Measurements from ENCODE around the gene C1QTNF2.

The C1QTNF2 gene, protein sequence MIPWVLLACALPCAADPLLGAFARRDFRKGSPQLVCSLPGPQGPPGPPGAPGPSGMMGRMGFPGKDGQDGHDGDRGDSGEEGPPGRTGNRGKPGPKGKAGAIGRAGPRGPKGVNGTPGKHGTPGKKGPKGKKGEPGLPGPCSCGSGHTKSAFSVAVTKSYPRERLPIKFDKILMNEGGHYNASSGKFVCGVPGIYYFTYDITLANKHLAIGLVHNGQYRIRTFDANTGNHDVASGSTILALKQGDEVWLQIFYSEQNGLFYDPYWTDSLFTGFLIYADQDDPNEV

DNA sequence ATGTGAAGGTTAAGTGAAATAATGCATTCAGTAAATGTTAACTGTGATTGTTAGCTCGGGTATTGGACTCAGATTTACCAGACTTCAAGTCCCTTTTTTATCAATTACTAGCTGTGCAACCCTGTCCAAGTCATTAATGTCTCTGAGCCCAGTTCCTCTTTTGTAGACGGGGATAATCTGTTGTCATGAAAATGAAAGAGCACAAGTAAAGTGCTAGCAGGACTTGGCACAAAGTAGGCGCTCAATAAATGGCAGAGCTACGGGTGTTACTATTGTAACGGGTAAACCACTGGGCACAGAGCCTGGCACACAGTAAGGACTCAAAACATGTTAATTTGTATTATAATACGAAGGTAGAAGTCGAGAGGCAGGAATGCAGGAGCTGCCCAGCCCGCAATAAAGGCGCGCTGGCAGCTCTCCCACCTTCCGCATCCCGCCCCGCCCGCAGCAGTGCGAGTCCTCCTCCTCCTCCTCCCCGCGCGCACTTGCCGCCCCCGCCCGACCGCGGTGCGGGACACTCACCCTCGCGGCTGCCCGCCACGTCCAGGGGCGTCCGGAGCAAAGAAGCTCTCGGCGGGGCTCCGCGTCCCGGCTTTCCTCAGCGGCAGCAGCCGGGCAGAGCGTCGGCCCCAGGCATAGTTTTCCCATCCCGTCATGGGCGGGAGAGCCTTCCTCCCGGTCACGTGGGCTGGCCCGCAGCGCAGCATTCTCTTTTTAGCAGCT, at the start of gene C1QTNF2:
Gene C1QTNF2 (minus strand): TSS at position 637 of the 723 bp plus-strand sequence. CDS start 15,615 bp downstream, outside the sequence.
- DNase-seq: no peak

DNA sequence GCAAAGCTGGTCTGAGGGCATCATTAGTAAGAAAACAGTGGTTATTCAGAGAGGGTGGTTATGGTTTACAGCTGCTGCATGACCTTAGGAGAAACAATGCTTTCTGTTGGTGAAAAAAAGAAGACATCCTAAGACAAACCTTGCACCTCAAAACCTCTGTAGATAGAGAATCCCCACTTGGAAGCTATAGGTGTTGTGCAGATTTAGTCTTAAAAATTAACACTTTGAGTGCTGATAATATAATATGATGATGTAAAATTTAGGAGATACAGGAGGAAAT, 49.8 kb upstream of the C1QTNF2 start:
- DNase-seq: no peak

DNA sequence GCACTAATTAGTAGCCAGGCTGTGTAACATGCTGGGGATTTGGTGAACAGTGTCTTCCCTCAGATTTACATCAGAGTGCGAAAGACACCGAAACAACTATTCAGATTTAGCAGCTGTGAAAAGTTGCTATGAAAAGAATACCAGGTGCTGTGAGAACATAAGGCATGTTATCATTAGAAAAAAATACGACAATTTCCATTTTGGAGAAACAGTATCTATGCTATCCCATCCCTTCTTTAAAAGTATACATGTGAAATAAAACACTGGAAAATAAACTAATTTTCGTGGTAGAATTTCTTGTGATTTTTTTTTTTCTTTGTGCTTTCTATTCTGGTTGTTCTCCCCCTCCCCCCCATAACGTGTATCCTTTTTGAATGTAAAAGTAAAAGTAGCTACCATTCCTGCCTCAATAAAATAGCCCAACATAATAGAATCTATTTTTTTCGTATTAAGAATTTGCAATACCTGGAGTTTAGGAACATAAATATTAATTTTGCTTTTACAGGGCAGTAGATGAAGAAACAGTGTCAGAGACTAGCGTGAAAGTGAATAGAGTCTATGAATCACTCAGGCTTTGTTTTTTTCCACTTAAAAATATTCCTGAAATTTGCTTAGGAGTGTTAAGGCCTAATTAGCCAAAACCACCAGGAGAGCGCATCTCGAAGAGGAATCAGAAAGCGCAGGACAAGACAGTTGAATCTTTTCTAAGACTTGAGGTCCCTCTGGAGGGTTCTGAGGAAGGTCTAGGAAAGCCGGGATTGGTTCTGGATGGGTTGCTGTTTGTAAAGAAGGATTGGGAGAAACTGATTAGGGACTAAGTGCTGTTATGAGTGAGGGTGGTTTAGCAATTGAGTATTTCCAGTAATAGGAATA, 49.3 kb upstream of the C1QTNF2 start:
- no peak for DNase-seq

DNA sequence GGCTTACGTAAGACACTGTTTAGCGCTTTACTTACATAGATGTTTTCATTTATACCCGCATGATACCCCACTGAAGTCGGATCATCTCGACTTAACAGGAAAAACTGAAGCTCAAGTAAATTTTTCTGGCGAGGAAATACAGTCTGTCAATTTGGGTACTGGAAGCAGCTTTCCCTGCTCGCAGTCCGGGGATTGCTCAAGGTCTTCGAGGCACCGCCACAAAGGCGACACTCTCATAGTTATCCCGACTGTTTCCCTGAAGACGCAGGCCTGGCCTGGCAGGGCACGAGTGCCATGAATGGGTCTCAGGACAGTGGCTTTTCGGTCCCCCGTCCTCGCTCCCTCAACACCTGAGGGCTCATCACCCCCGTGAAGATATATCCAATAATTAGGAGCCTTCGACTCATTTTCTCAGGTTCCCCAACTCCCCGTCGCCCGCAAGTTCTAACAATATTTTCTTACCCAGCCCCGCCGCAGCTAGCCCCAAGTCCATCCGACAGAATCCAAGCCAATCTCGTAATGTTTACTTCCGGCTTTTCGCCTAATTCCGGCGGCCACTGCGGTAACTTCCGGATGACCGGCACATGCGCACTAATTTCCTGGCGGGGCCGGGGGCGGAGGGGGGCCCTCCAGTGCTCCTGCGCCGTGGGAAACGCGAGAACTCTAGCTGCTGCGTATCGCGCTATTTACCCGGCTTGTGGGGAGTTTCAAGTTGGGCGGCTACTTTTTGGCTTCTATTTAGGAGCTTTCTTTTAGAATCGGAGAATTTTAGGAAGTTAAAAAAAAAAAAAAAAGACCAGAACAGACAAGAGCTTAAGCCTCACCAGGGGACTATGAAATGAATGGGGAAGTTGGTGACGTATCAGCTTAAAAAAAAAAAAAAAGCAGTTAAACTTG, 48.4 kb upstream of the C1QTNF2 start, which contains the start of gene SLU7:
Gene SLU7 (minus strand): TSS at position 521 of the 897 bp plus-strand sequence. CDS start 3,787 bp downstream, outside the sequence.
- peak; percentile 87 for DNase-seq

DNA sequence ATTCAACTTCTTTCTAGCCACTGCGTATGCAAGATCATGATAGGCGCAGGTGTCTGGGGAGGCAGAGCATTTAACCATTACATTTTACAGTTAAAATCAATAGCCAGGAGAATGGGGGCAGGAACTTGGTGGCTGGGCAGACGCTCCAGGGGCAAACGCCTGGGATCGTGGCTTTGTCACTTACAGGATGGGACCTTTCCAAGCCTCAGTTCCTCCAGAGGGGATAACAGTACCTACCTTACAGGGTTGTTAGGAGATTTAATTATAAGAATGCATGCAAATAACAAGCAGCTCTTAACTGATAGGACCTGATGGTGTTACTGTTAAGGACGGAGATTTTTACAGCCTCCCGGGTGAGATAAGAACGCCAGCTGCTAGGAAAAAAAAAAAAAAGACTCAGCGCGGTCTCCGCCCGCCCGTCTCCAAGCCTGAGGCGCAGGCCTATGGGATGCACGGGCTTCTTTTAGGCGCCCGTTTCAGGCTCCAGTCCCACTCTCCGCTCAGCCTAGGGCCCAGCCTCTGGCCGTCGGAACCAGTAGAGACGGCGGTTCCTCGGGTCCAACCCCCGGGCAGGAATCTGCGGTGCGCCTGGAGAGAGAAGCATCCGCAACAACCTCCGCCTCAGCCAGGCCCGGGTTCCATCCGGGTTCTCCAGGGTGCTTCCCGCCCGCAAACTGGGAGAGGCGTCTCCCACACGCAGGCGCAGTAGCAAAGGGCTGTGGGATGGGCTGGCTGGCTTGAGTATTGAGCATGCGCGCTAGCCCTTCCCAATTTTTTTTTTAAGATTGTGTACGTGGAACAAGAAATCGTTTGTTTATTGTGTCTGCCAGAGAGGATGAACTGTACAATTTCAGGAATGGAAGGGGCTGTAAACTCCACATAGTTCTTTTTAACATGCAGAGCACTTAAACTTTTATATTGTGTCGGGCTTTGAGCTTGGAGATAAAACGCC, 29.3 kb upstream of the C1QTNF2 start, which contains the start of gene FAM200C:
Gene FAM200C (minus strand): TSS at position 653 of the 952 bp plus-strand sequence. CDS start 4,564 bp downstream, outside the sequence.
- peak; percentile 36 for DNase-seq

DNA sequence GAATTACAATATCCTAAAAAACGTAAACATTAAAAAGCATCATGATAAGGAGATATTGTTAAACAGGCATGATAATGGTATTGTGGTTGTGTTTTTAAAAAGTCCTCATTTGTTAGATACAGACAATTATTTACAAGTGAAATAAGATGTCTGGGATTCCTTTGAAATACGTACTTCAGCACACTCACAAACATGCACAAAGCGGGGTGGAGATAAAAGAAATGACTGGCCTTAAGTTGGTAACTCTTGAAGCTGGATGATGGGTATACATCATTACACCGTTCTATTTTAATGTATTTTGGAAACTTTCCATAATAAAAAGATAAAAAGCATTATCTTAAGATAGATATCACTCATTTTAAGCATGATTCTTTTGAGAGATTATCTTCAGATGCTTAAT, 28.4 kb upstream of the C1QTNF2 start:
- DNase-seq: no peak

DNA sequence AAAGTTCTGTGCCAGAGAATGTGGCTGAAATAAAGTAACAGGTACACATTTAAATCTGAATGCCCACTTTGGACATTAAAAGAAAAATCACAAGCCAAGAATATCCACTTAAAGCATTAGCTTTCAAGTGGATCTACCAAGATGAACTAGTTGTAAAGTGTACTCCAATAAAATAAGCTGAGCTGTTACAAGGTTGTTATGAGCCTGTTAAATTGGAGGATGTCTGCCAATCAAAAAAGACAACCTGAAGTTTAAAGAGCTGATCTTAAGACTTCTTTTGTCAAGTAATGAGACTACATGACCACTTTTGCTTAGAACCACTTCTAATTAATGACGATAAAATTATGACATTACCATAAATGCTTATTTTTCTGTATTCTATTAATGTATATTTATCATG, 27.1 kb upstream of the C1QTNF2 start:
- no peak for DNase-seq

DNA sequence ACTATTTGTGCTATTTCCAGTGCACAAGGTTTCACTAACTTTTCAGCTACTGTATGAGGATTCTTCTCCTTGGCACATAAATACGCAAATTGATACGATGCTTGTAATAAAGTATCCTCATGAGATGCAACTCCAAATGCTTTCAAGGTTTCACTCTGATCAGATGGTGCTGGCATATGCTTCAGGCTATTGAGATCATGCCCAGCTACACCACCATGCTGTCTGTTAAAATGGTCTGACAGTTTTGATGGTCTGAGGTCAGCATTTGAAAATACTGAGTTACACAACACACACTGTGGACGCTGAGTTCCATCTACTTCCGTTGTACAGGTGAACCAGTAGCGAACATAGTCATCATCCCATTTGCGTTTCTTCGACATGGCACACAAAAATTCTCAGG, 24.7 kb upstream of the C1QTNF2 start:
- no peak for DNase-seq

DNA sequence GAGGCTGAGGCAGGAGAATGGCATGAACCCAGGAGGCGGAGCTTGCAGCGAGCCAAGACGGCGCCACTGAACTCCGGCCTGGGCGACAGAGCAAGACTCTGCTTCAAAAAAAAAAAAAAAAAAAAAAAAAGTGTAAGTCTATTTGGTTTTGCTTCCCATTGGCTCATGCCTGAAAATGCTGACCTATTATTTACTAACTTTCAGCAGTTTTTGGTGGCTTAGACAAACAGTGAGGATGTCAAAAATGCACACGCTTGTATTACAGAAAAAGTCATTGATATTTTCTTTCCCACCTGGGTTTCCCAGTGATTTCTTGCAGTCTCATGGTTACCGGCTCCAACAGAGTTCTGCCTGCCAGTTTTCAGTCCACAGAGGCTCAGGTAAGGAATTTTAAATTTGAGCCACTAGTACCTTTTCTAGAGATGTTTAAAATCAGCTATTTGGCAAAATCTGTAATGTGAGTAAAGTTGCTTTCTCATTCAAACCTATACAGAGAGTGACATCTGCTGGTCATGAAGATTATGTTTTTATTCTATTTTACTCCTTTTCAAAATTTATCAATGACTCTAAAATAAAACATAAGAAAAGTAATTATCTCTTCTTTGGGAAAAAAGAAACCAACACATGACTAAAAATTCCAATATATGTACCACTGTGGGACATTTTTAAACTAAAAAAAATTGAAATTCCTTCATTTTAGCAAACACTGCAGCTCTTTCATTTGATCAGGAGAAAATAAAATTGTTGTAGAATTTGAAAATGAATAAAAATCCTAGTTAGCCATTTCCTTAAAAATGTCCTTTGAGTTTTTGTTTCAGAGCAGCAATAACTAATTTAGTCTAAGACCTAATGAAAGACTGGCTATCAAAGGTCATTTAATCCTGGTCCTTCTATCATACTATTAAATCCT, 20.6 kb upstream of the C1QTNF2 start:
- DNase-seq: no peak

DNA sequence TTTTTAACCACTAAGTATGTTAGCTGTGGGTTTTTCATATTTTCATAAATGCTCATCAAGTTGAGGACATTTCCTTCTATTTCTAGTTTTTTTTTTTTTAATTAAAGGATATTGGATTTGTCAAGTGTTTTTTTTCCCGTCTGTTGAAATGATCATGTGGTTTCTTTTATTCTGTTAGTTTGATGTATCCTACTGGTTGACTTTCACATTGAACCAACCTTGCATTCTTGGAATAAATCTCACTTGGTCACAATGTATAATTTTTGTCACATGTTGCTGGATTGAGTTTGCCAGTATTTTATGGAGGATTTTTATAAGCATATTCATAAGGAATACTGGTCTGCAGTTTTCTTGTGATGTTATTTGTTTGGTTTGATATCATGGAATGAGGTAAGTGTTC, 17.0 kb upstream of the C1QTNF2 start:
- DNase-seq: no peak

DNA sequence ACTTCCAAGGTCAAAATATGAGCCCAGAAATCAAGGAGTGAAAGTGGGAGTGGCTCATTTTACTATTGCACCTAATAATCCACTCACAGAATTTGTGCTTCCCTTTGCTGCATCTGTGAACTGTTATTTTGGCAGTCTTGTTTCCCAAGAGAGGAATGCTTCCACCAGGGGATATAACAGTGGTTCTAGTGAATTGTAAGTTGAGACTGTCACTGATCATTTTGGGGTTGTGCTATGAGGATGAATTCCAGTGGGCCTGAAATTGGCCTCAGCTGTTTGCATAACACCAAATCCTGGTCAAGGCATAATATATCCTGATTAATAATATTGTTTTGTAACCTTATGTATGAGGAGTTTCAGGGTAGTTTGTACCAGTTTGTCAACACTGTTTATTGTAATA, 15.1 kb upstream of the C1QTNF2 start:
- DNase-seq: no peak

DNA sequence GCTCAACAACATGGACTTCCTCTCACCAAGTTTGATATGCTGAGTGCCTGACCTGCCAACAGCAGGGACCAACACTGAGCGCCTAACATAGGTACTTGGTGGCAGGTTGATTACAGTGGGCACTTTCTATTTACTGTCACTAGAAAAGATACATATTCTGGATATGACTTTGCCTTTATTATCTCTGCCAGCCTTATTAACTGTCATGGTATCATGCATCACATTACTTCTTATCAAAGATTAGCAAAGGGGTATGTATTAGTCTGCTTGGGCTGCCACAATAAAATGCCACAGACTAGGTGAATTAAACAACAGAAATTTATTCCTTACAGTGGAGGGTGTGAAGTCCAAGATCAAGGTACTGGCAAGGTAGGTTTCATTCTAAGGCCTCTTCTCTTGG, 14.3 kb upstream of the C1QTNF2 start:
- no peak for DNase-seq

DNA sequence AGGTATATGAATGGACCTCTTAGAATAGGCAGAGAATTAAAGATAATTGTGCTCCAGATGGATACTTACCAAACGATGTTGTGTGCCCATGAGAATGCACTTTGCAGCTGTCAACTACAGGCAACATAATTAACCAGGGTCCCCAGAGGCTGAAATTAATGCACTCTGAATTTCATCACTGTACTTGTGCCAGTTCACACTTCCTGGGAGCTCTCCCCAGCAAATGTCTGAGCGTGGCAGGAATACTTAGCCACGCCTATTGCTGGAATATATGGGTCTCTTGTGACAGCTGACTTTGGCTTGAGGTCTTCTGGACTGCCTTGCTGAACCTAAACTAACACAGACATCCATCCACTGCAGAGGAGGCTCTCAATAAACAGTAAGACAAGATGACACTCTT, 11.9 kb upstream of the C1QTNF2 start:
- DNase-seq: no peak

DNA sequence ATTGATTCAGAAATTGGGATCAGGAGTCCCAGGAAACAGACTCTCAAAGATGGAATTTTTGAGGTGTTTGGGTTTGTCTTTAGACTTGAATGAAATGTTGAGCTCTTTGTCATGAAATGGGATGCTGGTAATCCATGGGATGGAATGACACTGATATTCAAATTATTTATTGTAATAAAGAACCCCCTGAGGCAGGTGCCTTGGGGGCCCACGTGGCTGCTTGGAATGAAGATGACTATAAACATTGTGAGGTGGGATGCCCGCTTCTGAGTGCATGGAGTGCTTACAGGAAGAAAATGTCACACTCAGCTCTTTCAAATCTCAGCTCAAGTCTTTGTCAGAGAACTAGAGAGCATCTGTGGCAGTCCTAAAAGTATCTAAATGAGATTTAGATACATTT, 9.6 kb upstream of the C1QTNF2 start:
- no peak for DNase-seq

DNA sequence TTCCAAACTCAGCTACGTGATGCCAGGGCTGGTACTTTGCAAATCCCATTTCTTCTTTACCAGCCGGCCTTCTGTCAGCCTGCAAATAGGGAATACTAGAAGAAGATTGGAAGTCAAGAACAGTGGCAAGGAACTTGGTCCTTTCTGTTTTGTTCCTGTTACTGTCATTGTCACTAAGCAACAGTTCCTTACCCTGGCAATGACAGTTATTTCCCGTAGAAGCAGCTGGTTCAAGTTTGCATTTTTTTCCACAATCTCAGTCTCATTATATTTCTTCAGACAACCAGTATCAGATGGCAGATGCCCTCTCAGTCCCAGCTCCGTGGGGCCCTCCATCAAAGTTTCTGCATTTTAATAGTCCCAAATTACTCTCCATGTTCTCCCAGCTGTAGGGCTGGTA, 9.1 kb upstream of the C1QTNF2 start:
- no peak for DNase-seq

DNA sequence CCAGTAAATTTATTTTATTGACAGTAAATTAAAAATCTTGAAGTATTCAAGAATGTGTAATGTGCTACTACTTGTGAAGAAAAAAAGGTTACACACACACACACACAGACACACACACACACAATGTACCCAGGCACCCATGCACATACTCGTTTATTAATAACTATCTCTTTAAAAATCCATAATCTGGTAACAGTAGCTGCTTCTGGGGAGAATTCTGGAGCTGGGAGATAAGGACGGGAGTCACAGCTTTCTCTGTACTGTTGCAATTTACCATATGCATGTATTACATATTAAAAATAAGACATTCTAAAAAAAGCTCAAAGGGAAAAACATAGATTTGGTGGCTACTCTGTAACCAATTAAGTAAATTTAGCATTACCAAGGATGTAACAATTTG, 7.9 kb upstream of the C1QTNF2 start:
- no peak for DNase-seq

DNA sequence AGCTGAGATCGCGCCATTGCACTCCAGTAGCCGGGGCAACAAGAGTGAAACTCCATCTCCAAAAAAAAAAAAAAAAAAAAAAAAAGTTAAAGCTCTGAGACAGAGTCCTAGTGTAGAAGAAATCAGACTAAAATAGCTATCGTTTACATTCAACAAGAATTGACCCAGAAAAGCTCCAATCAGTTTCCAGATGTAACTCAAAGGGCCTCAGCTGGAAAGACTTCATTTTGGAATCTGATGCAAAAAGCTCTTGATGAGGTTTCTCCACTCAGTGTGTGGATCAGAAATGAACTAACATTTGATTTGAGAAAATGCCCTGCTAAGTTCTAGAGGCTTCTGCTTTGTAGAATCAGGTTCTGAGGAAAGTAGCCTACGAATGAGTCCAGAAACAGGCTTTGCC, 7.2 kb upstream of the C1QTNF2 start:
- no peak for DNase-seq

DNA sequence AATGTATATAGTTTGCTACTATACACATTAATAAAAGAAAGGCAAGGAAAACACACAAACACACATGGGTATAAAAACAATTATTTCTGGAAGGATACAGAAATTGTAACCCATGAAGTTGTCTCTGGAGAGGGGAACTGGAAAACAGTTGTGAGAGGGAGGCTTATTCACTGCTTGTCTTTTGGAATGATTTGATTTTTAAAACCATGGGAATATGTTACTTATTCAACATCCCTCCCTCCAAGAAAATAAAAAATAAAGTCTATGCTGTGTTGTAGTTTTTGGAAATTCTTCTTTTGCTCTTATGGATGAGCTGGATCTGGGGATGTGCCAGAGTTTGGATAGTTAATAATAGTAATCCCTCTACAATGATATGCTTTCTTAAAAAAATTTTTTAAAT, 6.0 kb upstream of the C1QTNF2 start:
- DNase-seq: no peak

DNA sequence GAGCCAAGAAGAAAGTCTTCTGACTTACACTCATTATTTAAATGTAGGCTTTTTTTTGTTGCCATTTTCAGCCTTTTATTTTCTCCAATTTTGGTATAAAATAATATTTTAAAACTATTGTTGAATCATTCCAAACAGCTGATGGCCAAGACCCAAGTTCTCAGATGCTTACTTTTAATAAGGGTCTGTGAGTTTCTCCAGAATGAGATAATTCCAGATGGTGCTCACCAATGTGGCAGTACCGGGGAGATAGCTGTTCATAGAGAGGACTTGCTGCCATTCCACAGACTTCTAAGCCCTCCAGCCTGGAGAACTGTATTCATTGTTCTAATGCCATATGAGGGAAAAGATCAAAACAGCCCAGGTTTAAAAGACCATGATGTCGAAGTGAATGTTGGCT, 5.3 kb upstream of the C1QTNF2 start:
- no peak for DNase-seq

DNA sequence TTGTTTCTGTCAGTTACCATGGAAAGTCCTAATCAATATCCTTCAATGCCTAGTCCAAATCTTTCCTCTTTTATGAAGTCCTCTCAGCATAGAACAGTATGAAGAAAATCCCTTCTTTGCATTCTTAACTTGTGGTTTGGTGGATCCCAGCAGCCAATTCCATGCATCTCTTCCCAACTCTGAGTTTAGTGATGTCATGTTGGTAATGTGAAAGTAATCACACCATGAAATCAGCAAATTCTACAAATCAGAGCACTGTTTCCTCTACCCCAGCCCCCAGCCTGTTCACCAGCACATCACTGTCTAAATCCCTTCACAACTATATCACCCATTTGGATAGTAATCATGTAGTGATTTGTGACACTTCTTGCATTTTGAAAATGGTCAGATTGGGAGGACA, 4.7 kb upstream of the C1QTNF2 start:
- DNase-seq: no peak

Data from SIG-M5 (cell line).